ENCODE measurements around the gene CDK9. TPM values are rescaled to one million over a fixed set of nuclear protein-coding genes. Genes with fewer than 3 reads are reported as not detected.

The CDK9 gene
- total RNA-seq, 1 donor: 51.5 TPM

- H3K4me3 ChIP-seq (ENCODE audit: low read depth, low read length): no peak overlapping the region
- TF ChIP-seq, protein P1, sequence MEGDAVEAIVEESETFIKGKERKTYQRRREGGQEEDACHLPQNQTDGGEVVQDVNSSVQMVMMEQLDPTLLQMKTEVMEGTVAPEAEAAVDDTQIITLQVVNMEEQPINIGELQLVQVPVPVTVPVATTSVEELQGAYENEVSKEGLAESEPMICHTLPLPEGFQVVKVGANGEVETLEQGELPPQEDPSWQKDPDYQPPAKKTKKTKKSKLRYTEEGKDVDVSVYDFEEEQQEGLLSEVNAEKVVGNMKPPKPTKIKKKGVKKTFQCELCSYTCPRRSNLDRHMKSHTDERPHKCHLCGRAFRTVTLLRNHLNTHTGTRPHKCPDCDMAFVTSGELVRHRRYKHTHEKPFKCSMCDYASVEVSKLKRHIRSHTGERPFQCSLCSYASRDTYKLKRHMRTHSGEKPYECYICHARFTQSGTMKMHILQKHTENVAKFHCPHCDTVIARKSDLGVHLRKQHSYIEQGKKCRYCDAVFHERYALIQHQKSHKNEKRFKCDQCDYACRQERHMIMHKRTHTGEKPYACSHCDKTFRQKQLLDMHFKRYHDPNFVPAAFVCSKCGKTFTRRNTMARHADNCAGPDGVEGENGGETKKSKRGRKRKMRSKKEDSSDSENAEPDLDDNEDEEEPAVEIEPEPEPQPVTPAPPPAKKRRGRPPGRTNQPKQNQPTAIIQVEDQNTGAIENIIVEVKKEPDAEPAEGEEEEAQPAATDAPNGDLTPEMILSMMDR (IDR thresholded peaks at IDR 0.05; ENCODE audit: insufficient read depth, low read length): no peak
- DNase-seq (ENCODE audit: low read depth): no peak
Measured at GRCh38 chr9:127810378-127811187, 24.7 kb downstream of the CDK9 start.

GRCh38 chr9:127812011-127812410, 26.2 kb downstream of the CDK9 start:
- TF ChIP-seq, protein P1 (IDR thresholded peaks at IDR 0.05; ENCODE audit: insufficient read depth, low read length): no peak
- H3K4me3 ChIP-seq (ENCODE audit: low read depth, low read length): no peak overlapping the region
- no peak for DNase-seq (ENCODE audit: low read depth)

- TF ChIP-seq, protein P1 (IDR thresholded peaks at IDR 0.05; ENCODE audit: insufficient read depth, low read length): no peak
- no peak for DNase-seq (ENCODE audit: low read depth)
Measured at GRCh38 chr9:127812936-127813675, 27.3 kb downstream of the CDK9 start.

GRCh38 chr9:127813686-127814226, 27.9 kb downstream of the CDK9 start:
- TF ChIP-seq, protein P1 (IDR thresholded peaks at IDR 0.05; ENCODE audit: insufficient read depth, low read length): no peak
- H3K4me3 ChIP-seq (ENCODE audit: low read depth, low read length): no peak overlapping the region
- no peak for DNase-seq (ENCODE audit: low read depth)

More at GRCh38 chr9:127812936-127813675, 27.3 kb downstream of the CDK9 start:
- H3K4me3 ChIP-seq (ENCODE audit: low read depth, low read length): no peak overlapping the region

GRCh38 chr9:127814619-127815511, 29.0 kb downstream of the CDK9 start:
- no peak for DNase-seq (ENCODE audit: low read depth)
- H3K4me3 ChIP-seq (ENCODE audit: low read depth, low read length): no peak overlapping the region
- TF ChIP-seq, protein P1 (IDR thresholded peaks at IDR 0.05; ENCODE audit: insufficient read depth, low read length): no peak

Measured in fibroblast of the aortic adventitia (primary cell).